ENCODE measurements around the gene ZNF341.
"Not testable (repeated sequence)": the region's sequence is repeated elsewhere in the genome, so short reads cannot be mapped to it uniquely, and the experiment has no call there.

The ZNF341 gene

DNA sequence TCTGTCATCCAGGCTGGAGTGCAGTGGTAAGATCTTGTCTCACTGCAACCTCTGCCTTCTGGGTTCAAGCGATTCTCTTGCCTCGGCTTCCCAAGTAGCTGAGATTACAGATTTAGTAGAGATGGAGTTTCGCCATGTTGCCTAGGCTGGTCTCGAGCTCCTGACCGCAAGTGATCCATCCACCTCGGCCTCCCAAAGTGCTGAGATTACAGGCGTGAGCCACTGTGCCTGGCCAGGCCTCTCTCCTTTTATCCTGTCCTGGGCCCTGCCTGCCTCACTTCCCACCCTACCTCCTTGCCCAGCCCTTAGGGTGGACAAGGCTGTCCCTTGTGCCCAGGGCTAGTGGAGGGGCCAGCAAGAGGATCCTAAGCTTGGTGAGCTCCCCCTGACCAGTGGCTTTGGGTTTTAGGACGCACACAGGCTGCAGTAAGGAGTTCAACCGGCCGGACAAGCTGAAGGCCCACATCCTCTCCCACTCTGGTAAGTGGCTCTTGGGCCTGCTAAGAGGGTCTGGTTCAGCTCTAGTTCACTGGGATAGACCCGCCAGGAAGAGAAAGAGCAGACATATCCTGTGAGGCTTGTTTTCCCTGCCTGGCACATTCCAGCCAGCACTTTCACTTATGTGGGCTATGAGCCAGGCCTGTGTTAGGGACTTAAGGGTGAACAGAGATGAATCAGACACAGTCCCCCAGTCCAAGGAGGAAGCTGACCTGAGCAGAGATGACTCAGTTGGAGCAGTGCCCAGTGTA is 57.5 kb downstream of the ZNF341 start:
- DNase-seq (ENCODE audit: low read depth) = peak; percentile 81
- no peak overlapping the region for H3K4me3 ChIP-seq (ENCODE audit: low read depth, low read length)

DNA sequence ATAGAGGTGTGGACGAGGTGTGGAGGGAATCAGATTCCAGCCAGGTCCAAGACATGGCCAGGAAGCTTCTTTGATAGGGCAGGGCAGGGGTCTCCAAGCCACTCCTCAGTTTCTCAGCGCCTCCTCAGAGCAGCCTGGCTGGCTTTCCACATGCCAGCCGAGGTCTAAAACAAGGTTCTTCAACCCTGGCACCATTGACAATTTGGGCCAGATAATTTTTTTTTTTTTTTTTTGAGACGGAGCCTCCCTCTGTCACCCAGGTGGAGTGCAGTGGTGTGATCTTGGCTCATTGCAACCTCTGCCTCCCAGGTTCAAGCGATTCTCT is 58.0 kb downstream of the ZNF341 start:
- no peak for DNase-seq (ENCODE audit: low read depth)
- no peak overlapping the region for H3K4me3 ChIP-seq (ENCODE audit: low read depth, low read length)

DNA sequence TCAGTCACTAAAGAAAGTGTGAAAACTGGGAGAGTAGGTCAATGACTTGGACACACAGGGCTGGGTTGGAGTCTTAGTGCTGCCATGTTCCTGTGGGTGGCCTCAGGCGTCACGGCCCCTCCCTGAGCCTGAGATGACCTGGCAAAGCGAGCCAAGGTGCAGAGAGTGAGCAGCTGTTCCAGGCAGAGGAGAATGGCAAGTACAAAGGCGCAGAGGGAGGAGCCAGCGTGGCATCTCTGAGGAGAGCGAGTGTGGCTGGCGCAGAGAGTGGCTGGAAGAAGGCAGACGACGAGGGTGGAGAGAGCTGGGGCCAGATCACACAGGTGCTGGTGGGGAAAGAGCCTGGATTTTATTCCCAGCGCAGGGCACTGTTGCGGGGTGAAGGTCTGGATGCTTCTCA is 58.8 kb downstream of the ZNF341 start:
- DNase-seq (ENCODE audit: low read depth) = no peak
- H3K4me3 ChIP-seq (ENCODE audit: low read depth, low read length) = no peak overlapping the region

DNA sequence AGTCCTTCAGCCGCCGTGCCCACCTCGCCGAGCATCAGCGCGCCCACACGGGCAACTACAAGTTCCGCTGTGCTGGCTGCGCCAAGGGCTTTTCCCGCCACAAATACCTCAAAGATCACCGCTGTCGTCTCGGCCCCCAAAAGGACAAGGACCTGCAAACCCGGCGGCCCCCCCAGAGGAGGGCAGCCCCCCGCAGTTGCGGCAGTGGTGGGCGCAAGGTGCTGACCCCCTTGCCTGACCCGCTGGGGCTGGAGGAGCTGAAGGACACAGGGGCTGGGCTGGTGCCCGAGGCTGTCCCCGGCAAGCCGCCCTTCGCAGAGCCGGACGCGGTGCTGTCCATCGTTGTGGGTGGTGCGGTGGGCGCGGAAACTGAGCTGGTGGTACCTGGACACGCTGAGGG is 59.2 kb downstream of the ZNF341 start:
- DNase-seq (ENCODE audit: low read depth) = no peak

GRCh38 chr20:33791540-33791939 is 59.7 kb downstream of the ZNF341 start:
- H3K4me3 ChIP-seq (ENCODE audit: low read depth, low read length) = no peak overlapping the region
- DNase-seq (ENCODE audit: low read depth) = no peak

More for the DNA sequence above, 59.2 kb downstream of the ZNF341 start:
- no peak overlapping the region for H3K4me3 ChIP-seq (ENCODE audit: low read depth, low read length)

GRCh38 chr20:33791959-33792597 is 60.3 kb downstream of the ZNF341 start:
- no peak for DNase-seq (ENCODE audit: low read depth)

DNA sequence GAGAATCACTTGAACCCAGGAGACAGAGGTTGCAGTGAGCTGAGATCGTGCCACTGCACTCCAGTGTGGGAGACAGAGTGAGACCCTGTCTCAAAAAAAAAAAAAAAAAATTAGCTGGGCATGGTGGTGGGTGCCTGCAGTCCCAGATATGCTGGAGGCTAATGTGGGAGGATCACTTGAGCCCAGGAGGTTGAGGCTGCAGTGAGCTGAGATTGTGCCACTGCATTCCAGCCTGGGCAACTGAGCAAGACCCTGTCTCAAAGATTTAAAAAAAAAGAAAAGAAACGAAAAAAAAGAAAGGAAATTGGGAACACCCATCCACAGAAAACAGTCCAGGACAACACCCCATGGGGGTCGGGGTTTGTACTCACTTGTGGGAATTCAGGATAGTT is 60.8 kb downstream of the ZNF341 start:
- not testable (repeated sequence) for H3K4me3 ChIP-seq (ENCODE audit: low read depth, low read length); DNase-seq (ENCODE audit: low read depth)

More at GRCh38 chr20:33791959-33792597, 60.3 kb downstream of the ZNF341 start:
- no peak overlapping the region for H3K4me3 ChIP-seq (ENCODE audit: low read depth, low read length)

DNA sequence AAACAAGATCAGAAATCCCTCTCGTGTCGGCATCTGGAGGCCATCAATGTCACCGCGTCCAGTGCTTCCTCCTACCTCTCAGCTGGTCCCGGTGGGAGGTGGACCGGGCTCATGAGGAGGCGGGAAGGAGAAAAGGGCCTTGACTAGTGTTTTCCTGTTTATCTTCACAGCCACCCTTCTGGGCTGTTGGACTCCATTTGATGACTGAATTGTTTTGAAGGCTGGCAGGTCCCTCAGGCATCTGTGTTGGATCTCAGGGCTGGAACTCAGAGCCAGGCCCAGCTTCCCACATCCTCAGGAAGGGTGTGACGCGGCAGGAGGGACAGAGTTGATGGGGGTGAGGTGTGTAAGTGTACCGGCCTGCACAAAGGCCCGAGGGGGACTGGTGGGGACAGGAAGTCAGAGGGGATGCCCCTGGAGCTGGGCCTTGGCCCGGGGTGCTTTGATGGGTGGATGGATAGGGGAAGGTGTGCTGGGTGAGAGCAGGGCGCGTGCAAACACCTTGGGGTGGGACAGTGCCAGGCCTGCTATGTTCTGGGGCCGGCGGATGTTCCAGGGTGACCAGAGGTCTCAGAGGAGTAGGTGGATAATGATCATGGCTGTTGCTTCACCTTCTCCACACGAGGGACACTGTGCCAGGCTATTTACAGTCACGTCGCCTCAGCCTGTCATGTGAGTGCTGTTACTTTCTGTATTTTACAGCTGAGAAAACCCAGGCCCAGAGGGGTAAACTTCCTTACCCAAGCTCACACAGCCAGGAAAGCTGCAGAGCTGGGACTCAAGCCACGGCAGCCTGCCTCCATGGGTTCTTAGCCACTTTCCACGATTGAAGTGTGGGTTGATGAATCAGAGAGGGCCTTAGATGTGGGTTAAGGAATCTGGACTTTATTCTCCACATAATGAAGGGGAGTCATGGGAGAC is 61.5 kb downstream of the ZNF341 start:
- DNase-seq (ENCODE audit: low read depth) = no peak
- no peak overlapping the region for H3K4me3 ChIP-seq (ENCODE audit: low read depth, low read length)

GRCh38 chr20:33796263-33796906 is 64.6 kb downstream of the ZNF341 start:
- no peak overlapping the region for H3K4me3 ChIP-seq (ENCODE audit: low read depth, low read length)
- DNase-seq (ENCODE audit: low read depth) = no peak

DNA sequence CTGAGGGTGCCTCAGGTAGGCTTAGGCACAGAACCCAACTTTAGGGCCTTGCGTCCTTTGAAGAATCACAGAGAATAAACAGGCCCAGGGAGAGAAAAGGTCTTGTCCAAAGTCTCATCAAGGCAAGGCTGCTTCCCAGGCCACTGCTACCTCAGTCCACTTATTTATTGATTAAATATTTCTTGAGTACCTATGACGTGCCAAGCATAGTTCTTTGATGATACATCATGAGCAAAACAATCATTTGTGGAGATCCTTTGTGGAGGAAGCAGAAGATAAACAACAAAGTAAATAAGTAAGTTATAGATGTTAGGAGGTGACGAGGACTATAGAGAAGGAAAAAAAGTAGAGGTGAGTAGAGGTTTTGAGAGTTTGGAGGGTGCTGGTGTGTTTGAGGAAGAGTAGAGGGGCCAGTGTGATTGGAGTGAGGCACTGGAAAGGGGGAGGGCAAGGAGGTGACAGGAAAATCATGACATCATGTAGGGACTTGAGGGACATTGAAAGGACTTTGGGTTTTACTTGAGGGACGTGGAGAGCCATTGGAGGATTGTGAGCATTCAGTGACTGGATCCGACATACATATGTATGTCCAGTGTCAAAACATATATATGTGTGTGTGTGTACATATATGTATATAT is 65.2 kb downstream of the ZNF341 start:
- DNase-seq (ENCODE audit: low read depth) = no peak
- no peak overlapping the region for H3K4me3 ChIP-seq (ENCODE audit: low read depth, low read length)

DNA sequence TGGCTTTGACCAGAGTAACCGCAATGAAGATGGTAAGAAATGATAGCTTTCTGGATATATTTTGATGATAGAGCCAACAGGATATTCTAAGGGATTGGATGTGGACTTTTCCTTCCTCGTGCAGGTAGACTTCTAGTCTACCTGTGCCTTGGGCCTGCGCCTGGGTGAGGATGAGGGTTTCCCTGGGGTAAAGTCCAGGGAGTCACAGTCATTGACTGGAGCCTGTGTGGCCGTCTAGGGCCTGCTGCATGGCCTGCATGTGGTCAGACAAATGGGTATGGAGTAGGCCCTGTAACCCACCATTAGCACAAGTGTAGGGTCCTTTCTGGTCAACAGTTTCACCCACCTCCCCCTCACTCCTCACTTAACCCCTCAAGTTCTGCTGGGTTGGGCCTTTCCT is 66.6 kb downstream of the ZNF341 start:
- DNase-seq (ENCODE audit: low read depth) = no peak
- no peak overlapping the region for H3K4me3 ChIP-seq (ENCODE audit: low read depth, low read length)

GRCh38 chr20:33803921-33804337 is 72.1 kb downstream of the ZNF341 start:
- DNase-seq (ENCODE audit: low read depth) = no peak
- H3K4me3 ChIP-seq (ENCODE audit: low read depth, low read length) = no peak overlapping the region

DNA sequence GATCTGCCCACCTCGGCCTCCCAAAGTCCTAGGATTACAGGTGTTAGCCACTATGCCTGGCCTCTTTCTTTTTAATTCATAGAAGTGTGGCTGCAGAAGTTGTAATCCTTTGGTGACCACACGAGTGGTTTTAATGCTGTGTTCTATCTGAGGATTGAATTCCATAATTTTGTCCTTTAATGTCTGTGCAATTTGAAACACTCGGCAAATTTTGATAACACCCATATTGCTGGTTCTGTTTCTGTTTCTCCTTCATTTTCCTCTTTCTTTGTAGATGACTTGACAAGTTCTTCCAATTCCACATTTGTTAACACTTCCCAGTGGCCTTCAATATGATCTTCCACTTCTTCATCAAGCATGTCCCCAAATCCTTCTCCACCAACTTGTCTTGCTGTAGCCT is 76.6 kb downstream of the ZNF341 start:
- DNase-seq (ENCODE audit: low read depth) = no peak
- H3K4me3 ChIP-seq (ENCODE audit: low read depth, low read length) = no peak overlapping the region

DNA sequence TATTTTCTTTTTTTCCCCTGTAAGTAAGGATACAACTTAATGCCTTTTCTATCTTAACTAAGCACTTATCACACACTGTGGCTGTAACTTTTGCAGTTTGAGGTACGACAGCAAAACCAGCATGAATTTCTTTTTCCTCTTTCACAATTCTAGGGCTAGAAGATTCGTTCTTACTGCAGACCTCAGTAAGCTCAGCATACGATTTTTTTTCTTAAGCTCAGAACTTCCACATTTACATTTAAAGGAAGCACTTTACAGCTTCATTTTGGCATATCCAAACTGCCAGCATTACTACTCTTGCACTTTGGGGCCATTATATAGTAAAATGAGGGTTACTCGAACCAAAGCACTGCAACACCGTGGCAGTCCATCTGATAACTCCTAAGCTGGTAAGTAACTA is 78.5 kb downstream of the ZNF341 start:
- H3K4me3 ChIP-seq (ENCODE audit: low read depth, low read length) = no peak overlapping the region
- no peak for DNase-seq (ENCODE audit: low read depth)

- peak within 1 kb of the TSS; percentile 94 for H3K4me3 ChIP-seq (ENCODE audit: low read depth, low read length)
- peak; percentile 95 for DNase-seq (ENCODE audit: low read depth)
Measured at GRCh38 chr20:33810885-33811775, 79.3 kb downstream of the ZNF341 start, which contains the start of gene CHMP4B. TSS of gene CHMP4B (plus strand) at chr20:33811348. CDS start at chr20:33811469, 121 bp downstream.

DNA sequence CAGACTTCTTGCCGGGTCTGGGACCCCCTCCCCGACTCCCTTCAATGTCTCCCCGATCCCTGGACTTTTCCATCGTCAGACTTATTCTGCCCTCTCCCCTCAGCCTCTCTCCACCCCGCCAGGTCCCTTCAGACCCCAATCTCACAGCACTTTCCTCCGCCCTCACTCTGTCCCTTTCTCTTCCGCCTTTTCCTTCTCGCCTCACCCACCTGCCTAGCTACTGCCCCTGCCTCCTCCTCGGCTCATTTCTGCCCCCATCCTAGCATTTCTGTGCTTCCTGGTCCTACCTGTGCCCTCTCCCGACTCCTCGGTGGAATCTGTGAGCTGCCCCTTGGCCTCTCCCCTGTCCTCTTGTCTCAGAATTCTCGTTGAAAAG is 80.0 kb downstream of the ZNF341 start:
- H3K4me3 ChIP-seq (ENCODE audit: low read depth, low read length) = peak overlapping the region; percentile 94
- no peak for DNase-seq (ENCODE audit: low read depth)

- peak; percentile 52 for DNase-seq (ENCODE audit: low read depth)
- H3K4me3 ChIP-seq (ENCODE audit: low read depth, low read length) = peak overlapping the region; percentile 94
Measured at GRCh38 chr20:33812152-33812849, 80.5 kb downstream of the ZNF341 start.
